ENCODE data around the gene AIMP2.
"Not testable (repeated sequence)": the region's sequence is repeated elsewhere in the genome, so short reads cannot be mapped to it uniquely, and the experiment has no call there.

The AIMP2 gene

DNA sequence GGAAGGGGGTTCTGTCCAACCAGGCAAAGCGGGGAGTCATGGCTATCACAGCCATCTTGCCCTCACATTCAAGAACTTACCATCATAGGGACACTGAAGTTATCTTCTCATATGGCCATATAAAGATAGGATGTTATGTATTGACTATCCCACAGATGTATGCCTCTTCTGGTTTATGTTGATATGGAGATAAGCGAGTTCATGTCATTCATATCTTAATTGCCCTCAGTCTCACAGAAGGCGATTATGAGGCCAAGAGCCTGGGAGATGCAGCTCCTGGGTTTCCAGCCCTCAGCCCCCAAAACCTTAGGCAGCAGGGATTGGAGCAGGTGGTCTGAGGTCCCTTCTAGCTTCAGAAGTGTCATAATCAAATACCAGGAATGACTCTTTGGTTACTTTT is 13.6 kb downstream of the AIMP2 start:
- no peak for DNase-seq
- intact Hi-C loops (cut with DNase I) = no loop called here

DNA sequence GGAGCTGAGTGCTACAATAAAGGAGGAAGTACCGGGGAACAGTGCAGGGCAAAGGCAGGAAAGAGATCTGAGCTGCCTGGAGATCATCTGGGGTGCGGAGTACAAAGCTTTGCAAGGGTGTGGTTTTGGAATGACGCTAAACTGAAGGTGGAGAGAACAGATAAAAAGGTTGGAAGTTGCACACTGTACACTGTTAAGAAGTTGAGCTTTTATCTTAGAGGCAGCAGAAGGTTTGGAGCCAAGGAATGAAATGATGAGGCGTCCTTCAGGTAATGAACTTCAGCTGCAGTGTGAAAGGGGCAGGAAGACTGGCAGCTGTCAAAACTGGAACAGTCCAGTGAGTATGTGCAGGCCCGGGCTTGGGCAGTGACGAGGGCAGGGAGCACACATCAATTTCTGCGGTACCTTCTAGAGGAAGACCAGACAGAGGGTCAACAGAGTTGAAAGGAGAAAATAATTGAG is 14.9 kb downstream of the AIMP2 start:
- intact Hi-C loops (cut with DNase I) = no loop called here
- no peak for DNase-seq

DNA sequence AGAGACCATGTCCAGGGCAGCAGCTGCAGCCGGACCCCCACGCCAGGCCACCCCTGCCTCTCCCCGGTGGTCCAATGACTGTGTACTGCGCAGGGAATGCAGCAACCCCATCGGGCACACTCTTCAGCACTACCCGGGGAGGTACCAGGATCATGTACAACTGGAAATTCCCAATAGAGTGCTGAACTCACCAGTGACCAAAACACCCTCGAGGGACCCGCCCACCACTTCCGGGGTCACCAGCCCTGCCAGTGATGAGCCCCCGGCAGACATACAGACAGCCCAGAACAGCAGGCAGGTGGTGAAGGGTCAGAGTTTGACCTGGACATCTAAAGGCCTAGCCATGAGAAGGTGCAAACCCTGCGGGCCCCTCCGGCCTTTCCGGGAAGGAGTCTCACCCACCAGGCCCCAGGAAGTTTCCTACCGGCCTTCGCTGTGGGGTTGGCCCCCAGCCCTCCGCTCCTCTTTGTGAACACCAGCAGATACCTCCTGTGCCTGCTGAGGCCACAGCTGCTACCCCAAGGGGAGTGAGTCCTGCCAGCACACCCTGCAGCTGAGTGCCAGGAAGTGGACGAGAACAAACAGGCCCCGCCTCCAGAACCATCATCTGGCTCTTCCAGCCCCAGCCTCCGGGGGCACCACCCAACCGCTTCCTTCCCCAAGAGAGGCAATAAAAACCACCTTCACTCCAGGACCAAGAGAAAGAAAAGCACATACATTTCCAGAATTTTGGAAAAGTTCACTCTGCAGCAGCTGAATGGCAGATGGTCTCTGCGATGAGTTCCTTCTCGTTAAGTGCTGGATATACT is 17.1 kb downstream of the AIMP2 start:
- intact Hi-C loops (cut with DNase I) = no loop called here
- DNase-seq = peak in 34 of 42 donors; percentile 9 to 61 (median 36)

DNA sequence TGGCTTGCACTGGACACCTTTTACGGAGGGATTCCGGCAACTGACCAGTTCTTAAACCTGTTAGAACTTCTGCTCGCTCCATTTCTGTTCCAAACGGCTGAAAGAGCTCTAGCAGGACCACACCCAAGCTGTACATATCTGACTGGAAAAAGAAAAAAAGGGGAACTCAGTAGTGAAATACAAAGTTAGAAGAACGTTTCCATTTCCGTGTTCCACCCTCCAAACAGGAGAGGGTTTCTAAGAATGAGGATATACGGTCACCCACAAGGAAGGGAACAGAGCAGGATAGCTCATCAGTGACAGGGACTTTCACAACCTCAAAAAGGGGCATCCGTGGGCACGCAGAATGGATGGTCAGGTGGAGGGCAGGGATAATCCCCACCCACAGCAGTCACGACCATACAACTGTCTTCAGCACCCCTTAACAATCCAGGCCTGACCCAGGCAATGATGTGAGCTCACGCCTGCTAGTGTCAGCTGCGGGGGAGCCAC is 17.8 kb downstream of the AIMP2 start:
- intact Hi-C loops (cut with DNase I) = no loop called here
- peak in 1 of 42 donors; percentile 20 for DNase-seq

DNA sequence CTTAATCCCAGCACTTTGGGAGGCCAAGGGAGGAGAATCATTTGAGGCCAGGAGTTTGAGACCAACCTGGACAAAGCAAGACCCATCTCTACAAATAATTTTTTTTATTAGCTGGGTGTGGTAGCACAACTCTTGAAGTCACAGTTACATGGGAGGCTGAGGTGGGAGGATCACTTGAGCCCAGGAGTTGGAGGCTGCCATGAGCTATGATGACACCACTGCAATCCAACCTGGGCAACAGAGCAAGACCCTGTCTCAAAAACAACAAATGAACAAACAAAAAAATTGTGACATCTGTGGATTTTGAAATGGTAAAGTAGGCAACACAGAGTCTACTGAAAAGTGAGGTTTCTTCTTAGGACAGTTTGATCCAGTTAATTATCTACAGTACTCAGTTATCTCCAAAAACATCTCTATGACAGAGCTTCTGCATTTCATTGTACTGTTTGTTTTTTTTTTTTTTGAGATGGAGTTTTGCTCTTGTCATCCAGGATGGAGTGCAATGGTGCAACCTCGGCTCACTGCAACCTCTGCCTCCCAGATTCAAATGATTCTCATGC is 18.8 kb downstream of the AIMP2 start:
- DNase-seq = no peak
- intact Hi-C loops (cut with DNase I) = no loop called here

DNA sequence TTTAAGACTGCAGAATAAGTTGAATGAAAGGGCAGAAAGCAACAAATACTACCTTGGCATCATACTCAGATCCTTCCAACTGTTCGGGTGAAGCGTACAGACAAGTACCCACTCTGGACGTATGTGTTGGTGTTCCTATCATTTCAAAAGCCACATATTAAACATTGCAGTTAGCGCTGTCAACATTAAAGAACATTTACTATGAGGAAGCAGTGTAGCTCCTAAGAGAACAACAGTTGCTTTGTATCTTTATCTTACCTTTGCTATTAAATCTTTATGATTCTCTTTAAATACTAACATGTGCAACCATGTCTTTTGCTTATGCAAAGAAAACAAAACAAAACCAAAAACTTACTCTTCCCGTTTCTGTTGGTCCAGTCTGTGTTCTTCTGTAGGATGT is 19.5 kb downstream of the AIMP2 start:
- DNase-seq = no peak

DNA sequence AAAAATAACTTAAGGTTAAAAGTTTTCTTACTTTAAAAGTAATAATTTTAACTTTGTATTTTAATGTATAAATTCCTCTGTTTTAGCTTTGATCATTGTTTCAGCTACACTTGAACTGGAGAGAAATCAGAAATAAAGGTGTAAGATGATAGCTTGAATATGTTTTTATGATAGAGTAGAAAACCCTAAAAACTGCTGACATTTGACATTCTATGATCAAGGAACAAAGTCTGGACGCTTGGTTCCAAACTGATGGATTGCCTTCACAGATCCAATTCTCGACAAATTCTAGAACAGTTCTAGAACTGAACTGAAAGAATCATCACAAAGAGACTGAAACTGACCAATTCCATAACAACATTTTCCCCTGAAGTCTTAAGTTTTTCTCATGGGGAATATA is 21.9 kb downstream of the AIMP2 start, which contains the start of gene ANKRD61:
ANKRD61 (plus strand) TSS at position 389 of the 400 bp plus-strand sequence; CDS start at position 389, 0 bp downstream.
- no peak for DNase-seq
- intact Hi-C loops (cut with DNase I) = no loop called here

More for the DNA sequence above, 19.5 kb downstream of the AIMP2 start:
- intact Hi-C loops (cut with DNase I) = no loop called here

DNA sequence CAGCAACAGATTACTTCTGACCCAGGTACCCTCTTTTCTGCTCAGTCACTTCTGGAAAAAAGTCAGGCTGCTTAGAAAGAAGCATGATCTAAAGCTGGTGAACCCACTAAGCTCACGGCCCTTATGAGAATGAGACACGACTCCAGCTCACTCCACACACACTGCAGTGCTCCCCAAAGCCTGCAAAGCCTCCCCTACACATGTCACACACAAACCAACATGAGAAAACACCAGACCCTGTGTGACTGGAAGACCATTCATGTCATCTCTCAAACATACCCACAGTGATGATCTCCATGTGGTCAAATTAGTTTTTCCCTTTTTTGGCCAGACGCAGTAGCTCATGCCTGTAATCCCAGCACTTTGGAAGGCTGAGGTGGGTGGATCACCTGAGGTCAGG is 22.5 kb downstream of the AIMP2 start:
- intact Hi-C loops (cut with DNase I) = no loop called here
- DNase-seq = no peak

DNA sequence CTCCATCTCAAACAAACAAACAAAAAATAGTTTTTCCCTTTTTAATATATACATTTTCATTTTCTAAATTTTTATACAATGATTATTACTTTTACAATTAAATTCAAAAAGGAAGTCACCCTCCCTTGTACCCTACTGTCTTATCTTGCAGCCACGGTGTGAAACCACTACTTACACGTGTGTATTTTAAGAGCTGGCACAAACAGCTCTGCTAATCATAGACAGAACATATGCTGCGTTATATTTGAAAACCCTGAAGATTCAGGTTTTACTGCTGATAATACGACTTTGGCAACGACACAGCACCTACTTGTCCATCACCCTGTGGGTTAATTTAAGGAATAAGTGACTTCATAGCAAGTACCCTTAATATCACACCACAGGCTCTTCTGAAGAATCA is 23.1 kb downstream of the AIMP2 start:
- intact Hi-C loops (cut with DNase I) = no loop called here
- DNase-seq = no peak

DNA sequence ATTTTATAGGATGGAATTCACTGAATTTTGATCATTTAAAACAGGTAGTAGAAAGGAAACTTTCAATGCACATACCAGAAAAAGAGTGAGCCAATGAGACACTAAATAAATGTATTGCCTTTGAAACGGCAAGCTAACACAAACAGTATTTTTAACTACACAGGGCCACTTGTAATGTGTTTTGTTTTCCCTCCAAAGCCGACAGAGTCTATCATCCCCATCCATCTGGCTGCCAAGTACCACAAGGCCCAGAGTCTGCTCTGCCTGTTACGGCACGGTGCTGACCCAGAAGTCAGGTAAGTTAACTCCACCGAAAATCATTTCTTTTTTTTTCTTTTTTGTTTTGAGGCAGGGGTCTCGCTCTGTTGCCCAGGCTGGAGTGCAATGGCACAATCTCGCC is 23.6 kb downstream of the AIMP2 start:
- DNase-seq = no peak
- intact Hi-C loops (cut with DNase I) = no loop called here

DNA sequence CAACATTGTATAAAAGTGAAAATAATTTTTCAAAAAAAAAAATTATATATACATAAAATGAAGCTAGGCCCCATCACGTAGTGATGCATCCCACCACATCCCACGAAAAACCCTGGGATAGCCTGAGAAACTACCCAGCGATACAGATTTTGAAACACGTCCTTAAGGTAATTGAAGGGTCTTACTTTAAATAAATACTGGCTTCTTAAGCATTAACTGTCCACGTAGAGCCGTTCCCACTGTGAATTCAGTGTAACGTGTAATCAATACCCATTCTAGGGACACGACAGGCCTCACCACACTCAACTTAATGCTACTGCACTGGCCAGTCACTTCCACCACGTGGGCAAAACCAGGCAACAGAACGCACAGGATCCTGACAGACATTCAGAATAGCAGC is 26.1 kb downstream of the AIMP2 start:
- intact Hi-C loops (cut with DNase I) = no loop called here
- DNase-seq = no peak

DNA sequence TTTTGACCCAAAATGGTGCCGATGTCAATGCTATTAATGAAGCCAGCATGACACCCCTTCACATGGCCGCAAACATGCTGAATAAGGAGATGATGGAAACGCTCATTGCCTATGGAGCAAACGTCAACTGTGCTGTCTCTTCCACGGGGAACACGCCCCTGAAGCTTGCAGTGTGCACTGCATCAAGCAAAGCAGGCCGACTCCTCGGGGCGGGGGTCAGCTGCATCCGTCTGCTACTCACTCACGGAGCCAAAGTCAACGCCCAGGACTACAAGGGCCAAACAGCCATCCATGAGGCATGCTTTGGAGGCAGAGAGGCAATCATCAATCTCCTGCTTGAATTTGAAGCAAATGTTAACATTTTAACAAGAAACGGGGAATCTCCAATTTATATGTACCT is 26.6 kb downstream of the AIMP2 start:
- no peak for DNase-seq

DNA sequence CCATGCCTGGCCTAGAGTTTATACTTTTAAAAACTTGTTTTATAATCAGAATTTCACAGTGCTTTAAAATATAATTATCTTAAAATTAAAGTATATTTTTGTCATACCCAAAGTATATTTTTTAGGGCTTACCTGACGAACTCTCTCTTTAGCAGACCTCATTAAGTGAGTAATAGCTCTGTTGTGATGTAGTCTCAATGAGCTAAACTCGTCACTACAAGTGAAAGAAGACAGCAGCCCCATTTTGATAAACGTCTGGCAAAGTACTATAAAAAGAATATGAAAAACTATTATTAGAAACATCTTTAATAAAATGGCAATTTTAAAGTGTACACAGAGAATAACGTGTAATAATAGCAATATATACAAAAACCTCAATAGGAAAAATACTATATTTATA is 40.7 kb downstream of the AIMP2 start:
- DNase-seq = no peak
- intact Hi-C loops (cut with DNase I) = no loop called here

More for the DNA sequence above, 26.6 kb downstream of the AIMP2 start:
- intact Hi-C loops (cut with DNase I) = no loop called here

DNA sequence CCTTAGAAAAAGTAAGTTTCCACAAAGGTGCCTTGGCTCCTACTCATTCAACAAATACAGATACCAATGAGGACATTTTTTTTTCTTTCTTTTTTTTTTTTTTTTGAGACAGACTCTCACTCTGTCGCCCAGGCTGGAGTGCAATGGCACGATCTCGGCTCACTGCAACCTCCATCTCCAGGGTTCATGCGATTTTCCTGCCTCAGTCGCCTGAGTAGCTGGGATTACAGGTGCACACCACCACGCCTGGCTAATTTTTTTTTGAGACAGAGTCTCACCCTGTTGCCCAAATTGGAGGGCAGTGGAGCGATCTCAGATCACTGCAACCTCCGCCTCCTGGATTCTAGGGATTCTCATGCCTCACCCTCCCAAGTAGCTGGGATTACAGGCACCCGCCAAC is 42.1 kb downstream of the AIMP2 start:
- DNase-seq = not testable (repeated sequence)

DNA sequence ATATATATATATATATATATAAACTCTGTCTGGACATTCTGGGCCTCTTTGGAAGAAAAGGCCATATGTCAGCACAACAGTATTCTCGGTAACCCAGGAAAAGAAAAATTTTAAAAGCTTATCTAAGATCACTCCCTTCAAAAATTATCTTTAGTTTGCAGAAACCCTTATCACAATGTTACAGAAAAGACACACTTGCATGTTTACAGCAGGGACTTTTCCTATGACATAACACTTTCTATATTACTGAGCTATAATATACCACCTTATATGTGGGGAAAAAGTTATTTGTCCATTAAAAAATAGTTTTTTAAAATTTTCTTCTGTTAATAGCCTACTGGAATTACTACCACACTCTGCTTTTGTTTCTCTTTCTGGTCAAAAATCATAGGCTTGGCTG is 47.5 kb downstream of the AIMP2 start:
- no peak for DNase-seq
- intact Hi-C loops (cut with DNase I) = no loop called here

More for the DNA sequence above, 42.1 kb downstream of the AIMP2 start:
- intact Hi-C loops (cut with DNase I) = not testable (repeated sequence)

DNA sequence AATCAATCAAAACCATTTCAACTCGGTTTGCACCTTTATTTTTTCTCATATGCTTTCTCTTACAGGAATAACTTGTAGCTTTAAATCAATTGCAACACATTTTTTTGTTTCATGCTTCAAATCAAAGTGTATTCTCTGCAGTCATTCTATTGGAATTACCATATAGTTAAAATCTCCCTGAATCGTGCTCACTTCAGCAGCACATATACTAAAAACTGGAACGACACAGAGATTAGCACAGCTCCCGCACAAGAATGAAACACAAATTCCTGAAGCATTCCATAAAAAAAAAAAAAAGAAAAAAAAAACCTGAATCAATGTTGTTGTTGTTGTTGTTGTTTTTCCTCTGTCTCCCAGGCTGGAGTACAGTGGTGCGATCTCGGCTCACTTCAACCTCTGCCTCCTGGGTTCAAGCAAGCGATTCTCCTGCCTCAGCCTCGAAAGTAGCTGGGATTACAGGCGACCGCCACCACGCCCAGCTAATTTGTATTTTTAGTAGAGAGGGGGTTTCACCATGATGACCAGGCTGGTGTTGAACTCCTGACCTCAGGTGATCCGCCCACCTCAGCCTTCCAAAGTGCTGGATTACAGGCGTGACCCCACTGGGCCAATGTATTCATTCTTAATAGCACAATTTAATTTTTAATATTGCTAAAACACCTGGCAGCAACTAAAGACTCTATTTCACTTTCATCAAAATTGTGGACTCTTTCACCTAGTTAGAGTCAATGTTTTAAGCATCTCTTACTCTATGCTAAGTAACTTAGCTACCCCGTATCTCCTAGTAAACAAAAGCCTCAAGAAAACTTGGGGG is 48.5 kb downstream of the AIMP2 start:
- no peak for DNase-seq
- intact Hi-C loops (cut with DNase I) = no loop called here

DNA sequence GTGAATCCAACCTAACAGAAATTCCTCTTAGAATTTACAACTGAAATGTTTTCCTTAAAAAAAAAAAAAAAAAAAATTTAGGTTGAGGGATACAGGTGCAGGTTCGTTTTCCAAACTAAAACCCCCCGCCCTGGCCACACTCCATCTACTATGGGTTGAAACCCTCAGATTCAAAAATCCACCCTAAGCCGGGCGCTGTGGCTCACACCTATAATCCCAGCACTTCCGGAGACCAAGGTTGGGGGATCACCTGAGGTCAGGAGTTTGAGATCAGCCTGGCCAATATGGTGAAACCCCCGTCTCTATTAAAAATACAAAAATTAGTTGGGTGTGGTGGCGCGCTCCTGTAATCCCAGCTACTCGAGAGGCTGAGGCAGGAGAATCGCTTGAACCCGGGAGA is 50.9 kb downstream of the AIMP2 start:
- intact Hi-C loops (cut with DNase I); DNase-seq: not testable (repeated sequence)

DNA sequence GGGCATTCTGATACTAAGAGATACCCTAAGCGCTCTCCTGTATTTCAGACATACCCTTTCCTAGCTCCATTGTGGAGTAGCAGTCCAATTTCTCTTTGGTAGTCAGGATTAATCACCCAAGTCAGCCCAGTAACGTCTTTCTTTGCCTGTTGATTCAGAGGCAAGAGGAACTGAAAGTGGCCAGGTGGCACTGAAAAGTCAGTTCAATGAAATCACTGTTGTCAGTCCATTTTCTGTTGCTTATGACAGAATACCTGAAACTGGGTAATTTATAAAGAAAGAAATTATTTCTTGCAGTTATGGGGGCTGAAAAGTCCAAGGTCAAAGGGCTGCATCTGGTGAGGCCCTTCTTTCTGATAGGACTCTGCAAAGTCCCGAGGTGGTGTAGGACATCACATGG is 62.3 kb downstream of the AIMP2 start:
- intact Hi-C loops (cut with DNase I) = no loop called here
- no peak for DNase-seq
